Measurements from ENCODE around the gene IPMK. TPM values are rescaled to one million over a fixed set of nuclear protein-coding genes. Genes with fewer than 3 reads are reported as not detected.

IPMK gene
- total RNA-seq, 6 experiments from 2014 or later = 3.3 to 3.8 (median 3.5) TPM

GRCh38 chr10:58175990-58176900 is 91.4 kb downstream of the IPMK start:
- DNase-seq = no peak

DNA sequence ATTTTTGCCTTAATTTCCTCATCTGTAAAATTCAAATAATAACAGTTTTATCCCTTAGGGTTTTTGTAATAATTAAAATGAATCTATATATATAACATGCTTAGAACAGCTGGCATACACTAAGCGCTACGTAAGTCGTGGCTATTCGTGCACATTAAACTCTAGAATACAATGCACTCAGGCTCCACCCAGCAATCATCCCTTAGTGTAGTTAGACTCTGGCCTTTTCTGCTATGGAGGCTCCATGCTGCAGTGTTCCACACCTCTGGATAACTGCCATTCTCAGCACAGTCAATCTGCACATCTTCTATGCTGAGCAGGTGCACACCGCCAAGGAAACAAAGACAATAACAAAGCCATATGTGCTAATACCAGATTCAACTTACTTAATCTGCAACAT is 92.9 kb downstream of the IPMK start:
- peaks cover 10% of the 10 kb centered on the region for H3K27me3 Mint-ChIP-seq (ENCODE audit: insufficient read depth)
- H3K4me3 Mint-ChIP-seq = no peak overlapping the region
- DNase-seq = no peak
- H3K36me3 Mint-ChIP-seq (ENCODE audit: low read depth) = no peaks in the 10 kb centered on the region
- H3K9me3 Mint-ChIP-seq = no peaks in the 10 kb centered on the region
- no peak for TF ChIP-seq CTCF (IDR thresholded peaks at IDR 0.05)
- no peak overlapping the region for H3K27ac Mint-ChIP-seq
- H3K4me1 Mint-ChIP-seq (ENCODE audit: low read depth) = peaks cover 13% of the 10 kb centered on the region

More at GRCh38 chr10:58175990-58176900, 91.4 kb downstream of the IPMK start:
- H3K36me3 Mint-ChIP-seq (ENCODE audit: low read depth) = no peaks in the 10 kb centered on the region
- H3K27me3 Mint-ChIP-seq (ENCODE audit: insufficient read depth) = peaks cover 14% of the 10 kb centered on the region
- H3K9me3 Mint-ChIP-seq = no peaks in the 10 kb centered on the region
- TF ChIP-seq CTCF (IDR thresholded peaks at IDR 0.05) = no peak
- H3K27ac Mint-ChIP-seq = no peak overlapping the region
- H3K4me1 Mint-ChIP-seq (ENCODE audit: low read depth) = peaks cover 24% of the 10 kb centered on the region
- no peak overlapping the region for H3K4me3 Mint-ChIP-seq

GRCh38 chr10:58173391-58173790 is 94.3 kb downstream of the IPMK start:
- Mint-ChIP-seq H3K4me1 (ENCODE audit: low read depth) (peaks cover 2% of the 10 kb centered on the region; the same call in 1 of the 2 replicates), H3K27ac (no peak overlapping the region), H3K36me3 (ENCODE audit: low read depth) (no peaks in the 10 kb centered on the region)

GRCh38 chr10:58171146-58171545 is 96.5 kb downstream of the IPMK start:
- H3K4me1 Mint-ChIP-seq (ENCODE audit: low read depth) = no peaks in the 10 kb centered on the region
- no peak overlapping the region for H3K4me3 Mint-ChIP-seq
- no peak overlapping the region for H3K27ac Mint-ChIP-seq
- no peaks in the 10 kb centered on the region for H3K9me3 Mint-ChIP-seq
- no peak for DNase-seq
- TF ChIP-seq CTCF (IDR thresholded peaks at IDR 0.05) = no peak
- peaks cover 21% of the 10 kb centered on the region for H3K27me3 Mint-ChIP-seq (ENCODE audit: insufficient read depth)
- no peaks in the 10 kb centered on the region for H3K36me3 Mint-ChIP-seq (ENCODE audit: low read depth)

More at GRCh38 chr10:58173391-58173790, 94.3 kb downstream of the IPMK start:
- TF ChIP-seq CTCF (IDR thresholded peaks at IDR 0.05) = no peak
- H3K9me3 Mint-ChIP-seq = no peaks in the 10 kb centered on the region
- no peak for DNase-seq
- H3K4me3 Mint-ChIP-seq = no peak overlapping the region
- H3K27me3 Mint-ChIP-seq (ENCODE audit: insufficient read depth) = peaks cover 10% of the 10 kb centered on the region

DNA sequence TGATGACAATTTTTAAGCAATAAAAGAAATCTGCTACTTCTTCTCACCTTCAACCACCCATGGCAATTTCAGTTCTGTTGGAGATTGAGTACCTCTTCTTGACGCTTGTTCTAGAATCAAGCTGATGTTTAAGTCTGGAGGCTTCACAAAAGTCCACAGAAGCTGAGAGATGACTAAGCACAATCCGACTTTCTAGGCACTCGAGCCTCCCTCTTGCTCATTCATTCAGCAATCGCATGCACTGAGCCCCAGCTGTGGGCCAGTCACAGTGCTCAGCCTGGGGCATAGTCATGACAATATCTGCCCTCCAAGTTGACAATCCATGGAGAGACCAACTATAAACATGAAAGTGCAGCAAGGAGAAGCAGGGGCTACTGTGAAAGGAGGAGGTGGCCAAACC is 103.2 kb downstream of the IPMK start:
- Mint-ChIP-seq H3K27me3 (ENCODE audit: insufficient read depth) (peaks cover 34% of the 10 kb centered on the region), H3K4me1 (ENCODE audit: low read depth) (no peaks in the 10 kb centered on the region), H3K27ac (no peak overlapping the region), H3K4me3 (no peak overlapping the region), H3K36me3 (ENCODE audit: low read depth) (no peaks in the 10 kb centered on the region), H3K9me3 (no peaks in the 10 kb centered on the region)
- TF ChIP-seq CTCF (IDR thresholded peaks at IDR 0.05) = no peak
- DNase-seq = no peak
